Duodenal mucosa (tissue), 2 donors: ENCODE results near the gene STPG4.
"Not testable (repeated sequence)": the region's sequence is repeated elsewhere in the genome, so short reads cannot be mapped to it uniquely, and the experiment has no call there.

Source experiments
- H3K27ac ChIP-seq: one replicate; pipeline ENCODE4 v1.7.0; 2013; ENCODE audit warnings: low read depth, low read length
- H3K27me3 ChIP-seq, 2 donors: one replicate each; pipeline ENCODE4 v1.7.0; 2013; ENCODE audit warnings: low read length in 2 of 2, control low read depth in 1 of 2; ENCODE audit not compliant: insufficient read depth in 2 of 2, control insufficient read depth in 1 of 2
- H3K36me3 ChIP-seq, 2 donors: one replicate each; pipeline ENCODE4 v1.7.0; 2013; ENCODE audit warnings: low read length in 2 of 2, control low read depth in 1 of 2; ENCODE audit not compliant: insufficient read depth in 2 of 2, control insufficient read depth in 1 of 2
- H3K4me1 ChIP-seq, 2 donors: one replicate each; pipeline ENCODE4 v1.7.0; 2013; ENCODE audit warnings: low read length in 2 of 2, control low read depth in 1 of 2; ENCODE audit not compliant: insufficient read depth in 2 of 2, control insufficient read depth in 1 of 2
- H3K4me3 ChIP-seq, 2 donors: one replicate each; pipeline ENCODE4 v1.7.0; 2013; ENCODE audit warnings: low read length in 2 of 2, low read depth in 1 of 2
- H3K9ac ChIP-seq, 2 donors: one replicate each; pipeline ENCODE4 v1.7.0; 2013; ENCODE audit warnings: low read length in 2 of 2, low read depth in 1 of 2
- H3K9me3 ChIP-seq, 2 donors: one replicate each; pipeline ENCODE4 v1.7.0; 2013; ENCODE audit warnings: low read length in 2 of 2, control low read depth in 1 of 2; ENCODE audit not compliant: control insufficient read depth in 1 of 2

Gene STPG4

GRCh38 chr2:47134386-47135090 is 20.6 kb downstream of the STPG4 start:
- no peaks in the 10 kb centered on the region for H3K4me1 ChIP-seq
- H3K9me3 ChIP-seq, result peaks cover 0 to 2% of the 10 kb centered on the region in 2 donors
- H3K9ac ChIP-seq, result no peak overlapping the region
- H3K27ac ChIP-seq, result no peak overlapping the region
- H3K27me3 ChIP-seq, result no peaks in the 10 kb centered on the region
- H3K4me3 ChIP-seq, result no peak overlapping the region
- H3K36me3 ChIP-seq, result no peaks in the 10 kb centered on the region

GRCh38 chr2:47133046-47133445 is 22.1 kb downstream of the STPG4 start:
- no peak overlapping the region for H3K4me3 ChIP-seq
- H3K4me1 ChIP-seq, result no peaks in the 10 kb centered on the region
- no peaks in the 10 kb centered on the region for H3K27me3 ChIP-seq
- no peaks in the 10 kb centered on the region for H3K36me3 ChIP-seq
- H3K27ac ChIP-seq, result no peak overlapping the region
- peaks cover 0 to 2% of the 10 kb centered on the region in 2 donors for H3K9me3 ChIP-seq
- H3K9ac ChIP-seq, result no peak overlapping the region

GRCh38 chr2:47129191-47129706 is 25.9 kb downstream of the STPG4 start:
- Histone ChIP-seq H3K36me3 (no peaks in the 10 kb centered on the region), H3K27ac (no peak overlapping the region), H3K4me3 (no peak overlapping the region), H3K27me3 (no peaks in the 10 kb centered on the region), H3K9me3 (no peaks in the 10 kb centered on the region), H3K4me1 (peaks cover 0 to 3% of the 10 kb centered on the region in 2 donors), H3K9ac (no peak overlapping the region)

GRCh38 chr2:47128705-47129104 is 26.4 kb downstream of the STPG4 start:
- Histone ChIP-seq H3K4me3 (no peak overlapping the region), H3K4me1 (peaks cover 0 to 4% of the 10 kb centered on the region in 2 donors), H3K27ac (no peak overlapping the region), H3K27me3 (no peaks in the 10 kb centered on the region), H3K9ac (no peak overlapping the region), H3K36me3 (no peaks in the 10 kb centered on the region), H3K9me3 (no peaks in the 10 kb centered on the region)

GRCh38 chr2:47127862-47128543 is 27.1 kb downstream of the STPG4 start:
- H3K36me3 ChIP-seq, result no peaks in the 10 kb centered on the region
- no peaks in the 10 kb centered on the region for H3K9me3 ChIP-seq
- no peak overlapping the region for H3K4me3 ChIP-seq
- no peak overlapping the region for H3K27ac ChIP-seq
- H3K4me1 ChIP-seq, result peaks cover 0 to 4% of the 10 kb centered on the region in 2 donors
- H3K9ac ChIP-seq, result no peak overlapping the region
- no peaks in the 10 kb centered on the region for H3K27me3 ChIP-seq

GRCh38 chr2:47126783-47127182 is 28.3 kb downstream of the STPG4 start:
- no peak overlapping the region for H3K27ac ChIP-seq
- no peaks in the 10 kb centered on the region for H3K27me3 ChIP-seq
- H3K9me3 ChIP-seq, result no peaks in the 10 kb centered on the region
- no peak overlapping the region for H3K4me3 ChIP-seq
- H3K9ac ChIP-seq, result no peak overlapping the region
- no peaks in the 10 kb centered on the region for H3K36me3 ChIP-seq
- peaks cover 0 to 4% of the 10 kb centered on the region in 2 donors for H3K4me1 ChIP-seq

GRCh38 chr2:47124740-47125139 is 30.4 kb downstream of the STPG4 start:
- H3K4me3 ChIP-seq, H3K27ac ChIP-seq, H3K9ac ChIP-seq, H3K4me1 ChIP-seq, H3K9me3 ChIP-seq, H3K27me3 ChIP-seq, H3K36me3 ChIP-seq: not testable (repeated sequence)

GRCh38 chr2:47120424-47120823 is 34.7 kb downstream of the STPG4 start:
- not testable (repeated sequence) for H3K36me3 ChIP-seq, H3K27me3 ChIP-seq, H3K4me3 ChIP-seq, H3K9ac ChIP-seq, H3K27ac ChIP-seq, H3K4me1 ChIP-seq, H3K9me3 ChIP-seq

- Histone ChIP-seq H3K9ac (no peak overlapping the region), H3K4me1 (no peaks in the 10 kb centered on the region), H3K27ac (no peak overlapping the region), H3K27me3 (no peaks in the 10 kb centered on the region), H3K36me3 (no peaks in the 10 kb centered on the region), H3K4me3 (no peak overlapping the region), H3K9me3 (no peaks in the 10 kb centered on the region)
These were observed 36.1 kb downstream of the STPG4 start for GRCh38 chr2:47119001-47119400.

GRCh38 chr2:47118581-47118980 is 36.5 kb downstream of the STPG4 start:
- no peak overlapping the region for H3K27ac ChIP-seq
- H3K9me3 ChIP-seq, result no peaks in the 10 kb centered on the region
- H3K4me1 ChIP-seq, result no peaks in the 10 kb centered on the region
- no peak overlapping the region for H3K9ac ChIP-seq
- no peak overlapping the region for H3K4me3 ChIP-seq
- no peaks in the 10 kb centered on the region for H3K27me3 ChIP-seq
- H3K36me3 ChIP-seq, result no peaks in the 10 kb centered on the region
